GM21390 (cell line): ENCODE data around the gene NEK5.
"Not testable (repeated sequence)": the region's sequence is repeated elsewhere in the genome, so short reads cannot be mapped to it uniquely, and the experiment has no call there.

ENCODE experiments used
- ATAC-seq: cut with Tn5 transposase; IDR thresholded peaks from one replicate; pipeline ENCODE4 v1.9.1; 2021; ENCODE audit not compliant: unreplicated experiment

NEK5 gene

GRCh38 chr13:52082601-52083000 is 46.3 kb downstream of the NEK5 start:
- ATAC-seq, result no peak

DNA sequence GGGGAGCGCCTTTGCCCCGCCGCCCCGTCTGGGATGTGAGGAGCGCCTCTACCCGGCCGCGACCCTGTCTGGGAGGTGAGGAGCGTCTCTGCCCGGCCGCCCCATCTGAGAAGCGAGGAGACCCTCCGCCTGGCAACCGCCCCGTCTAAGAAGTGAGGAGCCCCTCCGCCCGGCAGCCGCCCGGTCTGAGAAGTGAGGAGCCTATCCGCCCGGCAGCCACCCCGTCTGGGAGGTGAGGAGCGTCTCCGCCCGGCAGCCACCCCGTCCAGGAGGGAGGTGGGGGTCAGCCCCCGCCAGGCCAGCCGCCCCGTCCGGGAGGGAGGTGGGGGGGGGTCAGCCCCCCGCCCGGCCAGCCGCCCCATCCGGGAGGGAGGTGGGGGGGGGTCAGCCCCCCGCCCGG is 49.0 kb downstream of the NEK5 start:
- not testable (repeated sequence) for ATAC-seq

DNA sequence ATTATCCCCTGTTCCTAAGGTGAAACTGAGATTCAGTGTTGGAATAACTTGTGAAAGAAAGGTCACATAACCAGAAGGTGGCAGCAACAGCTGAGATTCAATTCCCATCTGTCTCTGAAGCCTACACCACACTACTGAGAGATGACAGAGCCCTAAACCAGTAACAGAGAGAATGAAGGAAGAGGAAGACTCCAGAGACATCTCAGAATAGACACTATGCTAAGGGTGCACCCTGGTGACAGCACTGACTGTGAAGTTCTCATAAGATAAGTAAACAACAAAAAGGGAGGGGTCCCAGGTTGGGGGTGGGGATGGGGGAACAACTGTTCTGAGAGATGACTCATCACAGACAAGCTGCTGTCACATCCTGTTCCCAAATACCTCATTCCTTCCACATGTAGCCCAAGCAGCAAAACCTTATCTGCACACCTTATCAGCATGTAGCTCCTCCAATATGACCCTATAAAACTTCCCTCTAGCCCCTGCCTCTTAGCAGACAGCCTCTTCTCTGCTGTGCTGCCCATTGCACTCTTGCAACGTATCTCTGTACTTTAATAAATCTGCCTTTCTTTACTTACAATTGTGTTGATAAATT is 57.8 kb downstream of the NEK5 start:
- no peak for ATAC-seq

DNA sequence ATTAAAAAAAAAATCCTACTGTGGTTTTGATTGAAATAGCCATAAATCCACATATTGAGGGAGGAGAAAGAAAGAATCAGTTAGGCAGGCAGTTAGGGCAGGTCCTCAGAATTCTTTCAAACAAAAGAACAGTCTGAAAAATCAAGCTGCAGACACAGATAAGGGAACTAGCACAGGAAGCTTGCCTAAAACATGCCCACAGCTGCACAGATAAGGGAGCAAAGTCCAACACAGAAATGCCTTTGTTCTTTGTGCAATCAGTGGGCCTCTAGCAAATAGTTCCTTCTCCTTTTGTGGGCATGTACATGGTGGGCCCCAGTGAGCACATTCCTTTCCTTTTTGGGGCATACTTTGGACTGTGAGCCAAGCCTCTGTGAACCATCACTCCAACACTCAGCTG is 61.6 kb downstream of the NEK5 start:
- no peak for ATAC-seq

- ATAC-seq, result no peak
Measured at GRCh38 chr13:52061587-52061986, 67.3 kb downstream of the NEK5 start.

DNA sequence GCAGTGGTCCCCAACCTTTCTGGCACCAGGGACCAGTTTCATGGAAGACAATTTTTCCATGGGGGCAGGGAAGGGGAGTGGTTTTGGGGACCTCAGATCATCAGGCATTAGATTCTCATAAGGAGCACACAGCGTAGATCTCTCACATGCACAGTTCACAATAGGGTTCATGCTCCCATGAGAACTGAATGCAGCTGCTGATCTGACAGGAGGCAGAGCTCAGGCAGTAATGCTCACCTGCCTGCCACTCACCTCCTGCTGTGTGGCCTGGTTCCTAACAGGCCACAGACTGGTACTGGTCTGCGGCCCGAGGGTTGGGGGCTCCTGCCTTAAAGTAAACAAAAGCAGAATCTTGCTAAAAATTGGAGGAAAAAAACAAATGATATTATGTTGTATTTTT is 67.8 kb downstream of the NEK5 start:
- not testable (repeated sequence) for ATAC-seq

- no peak for ATAC-seq
Measured at GRCh38 chr13:52053460-52053859, 75.4 kb downstream of the NEK5 start.

DNA sequence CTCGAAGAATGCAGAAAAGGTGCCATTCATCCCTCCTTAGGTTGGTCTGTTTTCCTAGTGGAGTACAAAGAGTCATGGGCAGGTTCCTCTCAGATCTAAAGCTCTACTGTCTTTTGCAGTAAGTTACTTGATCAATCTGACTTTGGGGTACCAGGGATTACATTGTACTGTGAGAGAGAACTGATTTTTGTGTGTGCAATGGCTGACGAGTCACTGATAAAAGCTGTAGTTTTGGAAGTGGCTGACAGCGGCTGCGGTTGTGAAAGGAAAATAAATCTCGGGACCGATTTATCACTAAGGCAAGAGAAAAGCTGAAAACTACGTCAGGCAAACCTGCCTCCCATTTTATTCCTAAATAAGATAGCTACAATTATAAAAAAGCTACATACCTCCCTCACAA is 77.5 kb downstream of the NEK5 start:
- ATAC-seq, result no peak

DNA sequence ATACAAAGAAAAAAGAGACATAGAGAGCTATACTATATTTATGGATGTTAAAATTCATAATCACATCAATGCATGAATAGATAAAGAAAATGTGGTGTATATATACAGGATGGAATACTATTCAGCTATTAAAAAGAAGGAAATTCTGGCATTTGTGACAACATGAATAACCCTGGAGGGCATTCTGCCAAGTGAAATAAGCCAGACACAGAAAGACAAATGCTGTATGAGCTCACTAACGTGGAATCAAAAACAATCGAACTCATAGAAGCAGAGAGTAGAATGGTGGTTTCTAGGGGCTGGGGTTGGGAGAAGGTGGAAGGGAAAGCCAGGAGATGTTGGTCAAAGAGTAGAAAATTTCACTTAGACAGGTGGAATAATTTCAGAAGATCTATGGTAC is 80.4 kb downstream of the NEK5 start:
- ATAC-seq, result no peak

GRCh38 chr13:52047463-52047862 is 81.4 kb downstream of the NEK5 start:
- no peak for ATAC-seq

DNA sequence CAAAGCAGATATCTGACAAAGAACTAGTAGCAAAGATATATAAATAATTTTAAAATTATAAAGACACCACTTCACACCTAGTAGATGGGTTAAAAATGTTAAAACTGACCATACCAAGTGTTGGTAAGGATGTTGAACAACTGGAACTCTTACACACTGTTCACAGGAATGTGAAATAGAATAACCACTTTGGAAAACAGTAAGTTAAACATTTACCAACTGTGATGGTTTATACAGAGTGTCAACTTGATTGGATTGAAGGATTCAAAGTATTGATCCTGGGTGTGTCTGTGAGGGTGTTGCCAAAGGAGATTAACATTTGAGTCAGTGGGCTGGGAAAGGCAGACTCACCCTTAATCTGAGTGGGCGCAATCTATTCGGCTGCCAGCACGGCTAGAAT is 85.2 kb downstream of the NEK5 start:
- no peak for ATAC-seq

DNA sequence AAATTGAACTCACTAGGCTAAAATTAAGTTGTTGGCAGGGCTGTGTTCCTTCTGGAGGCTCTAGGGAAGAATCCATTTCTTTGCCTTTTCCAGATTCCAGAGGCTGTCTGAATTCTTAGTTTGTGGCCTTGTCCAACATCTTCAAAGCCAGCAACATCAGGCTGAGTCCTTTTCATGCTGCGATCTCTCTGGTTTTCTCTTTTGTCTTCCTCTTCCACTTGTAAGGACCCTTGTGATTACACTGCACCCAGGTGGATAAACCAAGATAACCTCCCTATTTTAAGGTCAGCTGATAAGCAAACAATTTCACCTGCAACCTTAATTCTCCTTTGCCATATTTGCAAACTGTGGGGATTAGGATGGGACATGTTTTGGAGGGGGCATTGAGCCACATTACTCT is 92.8 kb downstream of the NEK5 start:
- no peak for ATAC-seq

DNA sequence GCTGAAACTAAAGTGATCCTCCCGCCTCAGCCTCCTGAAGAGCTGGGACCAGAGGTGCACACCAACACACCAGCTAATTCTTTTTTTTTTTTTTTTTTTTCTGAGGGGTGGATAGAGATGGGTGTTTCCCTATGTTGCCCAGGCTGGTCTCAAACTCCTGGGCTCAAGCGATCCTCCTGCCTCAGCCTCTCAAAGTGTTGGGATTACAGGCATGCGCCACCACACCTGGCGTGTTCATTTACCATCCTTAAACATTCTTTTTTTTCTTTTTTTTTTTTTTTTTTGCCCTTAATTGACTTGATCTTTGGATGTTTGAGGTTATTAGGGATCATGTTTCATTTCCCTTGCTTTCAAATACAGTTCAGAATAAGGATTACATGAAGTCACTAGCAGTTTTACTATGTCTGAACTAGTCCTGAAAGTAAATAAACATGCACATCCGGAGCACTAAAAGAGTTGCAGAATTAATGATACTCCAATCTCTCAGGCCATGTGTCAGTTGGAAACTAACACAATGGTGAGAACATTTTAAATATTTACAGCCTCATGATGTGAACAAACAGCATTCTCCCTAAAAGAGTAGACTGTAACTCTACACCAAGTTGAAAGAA is 94.2 kb downstream of the NEK5 start:
- no peak for ATAC-seq

DNA sequence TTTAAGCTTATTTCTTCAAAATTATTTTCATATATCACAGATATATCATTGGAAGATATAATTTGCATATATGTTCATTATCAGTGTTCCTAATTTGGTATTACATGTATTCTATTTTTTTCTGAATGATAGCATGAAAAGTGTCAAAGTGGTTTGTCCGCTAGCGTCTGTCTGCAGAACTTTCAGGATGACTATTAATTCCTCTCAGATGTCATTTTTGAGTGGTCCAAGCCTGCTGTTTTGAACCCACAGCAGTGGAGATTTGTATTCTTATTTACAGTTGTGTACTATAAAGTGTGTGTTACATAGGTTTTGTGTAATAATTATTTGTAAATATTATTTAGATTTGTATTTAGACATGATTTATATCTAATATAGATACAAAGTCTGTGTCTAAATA is 95.8 kb downstream of the NEK5 start:
- ATAC-seq, result no peak

GRCh38 chr13:52030401-52030800 is 98.5 kb downstream of the NEK5 start:
- ATAC-seq, result not testable (repeated sequence)

DNA sequence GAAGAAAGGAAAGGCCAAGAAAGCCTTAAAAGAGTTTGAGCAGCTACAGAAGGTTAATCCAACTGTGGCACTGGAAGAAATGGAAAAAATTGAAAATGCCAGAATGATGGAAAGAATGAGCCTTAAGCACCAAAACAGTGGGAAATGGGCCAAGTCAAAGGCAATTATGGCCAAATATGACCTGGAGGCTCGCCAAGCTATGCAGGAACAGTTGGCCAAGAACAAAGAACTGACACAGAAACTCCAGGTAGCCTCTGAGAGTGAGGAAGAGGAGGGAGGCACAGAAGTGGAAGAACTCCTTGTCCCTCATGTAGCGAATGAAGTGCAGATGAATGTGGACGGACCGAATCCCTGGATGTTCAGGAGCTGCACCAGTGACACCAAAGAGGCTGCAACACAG is 99.3 kb downstream of the NEK5 start:
- no peak for ATAC-seq

GRCh38 chr13:52027832-52028231 is 101.0 kb downstream of the NEK5 start:
- ATAC-seq, result no peak

- ATAC-seq, result no peak
Measured at GRCh38 chr13:52026246-52026626, 102.6 kb downstream of the NEK5 start.

DNA sequence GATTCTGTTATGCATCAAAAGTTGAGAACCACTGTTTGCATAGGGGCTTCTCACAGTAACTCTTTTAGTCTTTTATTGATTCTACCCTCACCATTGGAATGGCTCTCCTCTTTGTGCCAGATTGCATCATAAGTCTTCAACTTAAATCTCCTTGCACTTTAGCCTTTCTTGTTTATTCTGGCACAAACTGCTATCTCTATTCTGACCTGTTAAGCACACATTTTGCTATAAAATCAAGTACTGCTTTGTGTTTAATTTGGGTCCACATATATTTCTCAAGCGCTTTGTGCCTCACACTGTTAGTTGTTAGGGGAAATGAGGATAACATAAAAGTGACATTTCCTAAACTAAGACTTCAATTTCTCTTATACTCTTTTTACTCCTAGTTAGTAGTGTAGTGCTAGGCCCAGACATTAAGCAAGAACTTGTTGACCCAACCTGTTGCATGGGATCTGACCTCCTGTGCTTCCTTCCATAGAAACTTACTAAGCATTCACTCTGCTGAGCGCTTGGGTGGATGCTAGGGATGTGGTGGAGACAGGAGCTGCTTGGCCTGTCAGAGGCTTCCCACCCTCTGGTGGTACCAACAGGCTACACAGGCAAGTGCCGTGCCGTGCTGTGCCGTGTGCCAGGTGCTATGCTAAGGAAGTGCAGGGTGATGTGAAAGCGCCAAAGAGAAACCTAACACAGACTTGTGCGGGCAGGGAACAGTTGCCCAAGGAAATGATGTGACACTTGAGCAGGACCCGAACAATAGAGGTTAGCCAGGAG is 103.2 kb downstream of the NEK5 start:
- ATAC-seq, result no peak

DNA sequence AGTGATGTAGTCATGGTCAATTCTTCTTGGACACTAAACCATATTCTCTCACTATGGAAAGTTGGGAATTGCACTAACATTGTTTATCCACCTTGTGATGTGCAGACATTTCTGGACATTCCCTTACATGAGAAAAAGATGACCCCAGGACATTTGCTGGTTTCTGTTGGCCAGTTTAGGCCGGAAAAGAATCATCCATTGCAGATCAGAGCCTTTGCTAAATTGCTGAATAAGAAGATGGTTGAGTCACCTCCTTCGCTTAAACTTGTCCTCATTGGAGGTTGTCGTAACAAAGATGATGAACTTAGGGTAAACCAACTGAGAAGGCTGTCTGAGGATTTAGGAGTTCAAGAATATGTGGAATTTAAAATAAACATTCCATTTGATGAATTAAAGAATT is 104.4 kb downstream of the NEK5 start, which contains the start of gene UTP14C:
Gene UTP14C (plus strand): TSS at position 211 of the 400 bp plus-strand sequence. CDS start 4,114 bp downstream, outside the sequence.
- no peak for ATAC-seq

- ATAC-seq, result no peak
Measured at GRCh38 chr13:52022356-52022755, 106.5 kb downstream of the NEK5 start.

DNA sequence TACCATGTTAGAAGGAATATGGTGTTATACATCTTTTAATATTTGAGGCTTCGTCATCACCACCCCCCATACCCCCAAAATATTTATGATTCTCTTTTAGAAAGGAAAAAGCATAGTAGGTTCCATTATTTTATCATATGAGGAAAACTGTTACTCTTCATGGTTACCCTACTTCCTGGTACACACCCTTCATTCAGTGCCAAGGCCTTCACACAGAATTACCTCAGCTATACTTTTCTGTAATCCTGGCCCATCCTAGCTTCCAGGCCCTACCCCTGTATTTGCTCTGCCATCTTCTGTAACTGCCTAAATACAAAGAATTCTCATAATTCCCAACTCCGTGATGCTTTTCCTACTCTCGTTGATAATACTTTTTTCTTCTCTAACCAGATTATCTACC is 108.7 kb downstream of the NEK5 start:
- no peak for ATAC-seq
